Loucy (cell line): ENCODE data around the gene CFAP20.
"Not testable (repeated sequence)": the region's sequence is repeated elsewhere in the genome, so short reads cannot be mapped to it uniquely, and the experiment has no call there.

ENCODE experiments used
- H2AFZ ChIP-seq: fragments of 200-600 bp; sonication (generic); 2 replicates; pipeline ENCODE4 v1.6.0; 2016; ENCODE audit warnings: antibody characterized with exemption, mild to moderate bottlenecking, low read length, moderate library complexity
- H3F3A ChIP-seq: fragments of 200-600 bp; 2 replicates; pipeline ENCODE4 v1.6.0; 2016; ENCODE audit warnings: antibody characterized with exemption, low read depth, mild to moderate bottlenecking
- H3K27me3 ChIP-seq: fragments of 200-600 bp; sonication (generic); 2 replicates; pipeline ENCODE4 v1.6.1; 2014; ENCODE audit warnings: low read length, mild to moderate bottlenecking; ENCODE audit not compliant: insufficient read depth, poor library complexity, severe bottlenecking
- H3K36me3 ChIP-seq: fragments of 200-600 bp; sonication (generic); 2 replicates; pipeline ENCODE4 v1.6.1; 2016; ENCODE audit warnings: low read length; ENCODE audit not compliant: insufficient read depth
- H3K4me1 ChIP-seq: fragments of 200-600 bp; sonication (generic); 2 replicates; pipeline ENCODE4 v1.5.1; 2014; ENCODE audit warnings: low read length, mild to moderate bottlenecking; ENCODE audit not compliant: insufficient read depth, poor library complexity, severe bottlenecking
- H3K4me2 ChIP-seq: fragments of 200-600 bp; sonication (generic); 2 replicates; pipeline ENCODE4 v1.6.0; 2014; ENCODE audit warnings: antibody characterized with exemption, low read length, low read depth, mild to moderate bottlenecking; ENCODE audit not compliant: poor library complexity, severe bottlenecking
- H3K4me3 ChIP-seq: fragments of 200-600 bp; sonication (generic); 2 replicates; pipeline ENCODE4 v1.5.1; 2014; ENCODE audit warnings: low read length, mild to moderate bottlenecking, mixed read lengths; ENCODE audit not compliant: poor library complexity, severe bottlenecking
- H3K79me2 ChIP-seq: fragments of 200-600 bp; sonication (generic); 2 replicates; pipeline ENCODE4 v1.6.1; 2014; ENCODE audit warnings: low read length; ENCODE audit not compliant: insufficient read depth
- H3K9ac ChIP-seq: fragments of 200-600 bp; sonication (generic); 2 replicates; pipeline ENCODE4 v1.6.0; 2014; ENCODE audit warnings: mild to moderate bottlenecking, low read depth, low read length, moderate library complexity; ENCODE audit not compliant: poor library complexity, severe bottlenecking
- H3K9me2 ChIP-seq: fragments of 200-600 bp; sonication (generic); replicated peaks from 2 replicates; pipeline ENCODE4 v1.6.1; 2016; ENCODE audit warnings: low read depth, low read length, mixed read lengths
- H3K9me3 ChIP-seq: fragments of 200-600 bp; sonication (generic); 2 replicates; pipeline ENCODE4 v1.6.1; 2014; ENCODE audit warnings: mild to moderate bottlenecking, antibody characterized with exemption, low read length, low read depth; ENCODE audit not compliant: insufficient read depth
- H4K20me1 ChIP-seq: fragments of 200-600 bp; sonication (generic); 2 replicates; pipeline ENCODE4 v1.6.0; 2014; ENCODE audit warnings: antibody characterized with exemption, low read length, mild to moderate bottlenecking; ENCODE audit not compliant: insufficient read depth, poor library complexity, severe bottlenecking
- CTCF ChIP-seq: fragments of 200-600 bp; sonication (generic); conservative IDR thresholded peaks from 2 replicates; pipeline ENCODE4 v1.5.1; 2014; ENCODE audit warnings: mild to moderate bottlenecking, antibody characterized with exemption, low read length
- EZH2phosphoT487 ChIP-seq: fragments of 200-600 bp; IDR thresholded peaks from 2 replicates; pipeline ENCODE4 v1.6.1; 2018; ENCODE audit warnings: antibody characterized with exemption, mild to moderate bottlenecking, moderate library complexity, borderline replicate concordance

Gene CFAP20

GRCh38 chr16:58074657-58075056, 54.5 kb downstream of the CFAP20 start:
- H4K20me1 ChIP-seq = no peaks in the 10 kb centered on the region
- H3K9me3 ChIP-seq = peaks cover 6% of the 10 kb centered on the region; the same call in 1 of the 2 replicates

GRCh38 chr16:58073086-58073485, 56.1 kb downstream of the CFAP20 start:
- not testable (repeated sequence) for H4K20me1 ChIP-seq, H3K27me3 ChIP-seq, H3K36me3 ChIP-seq, H3K79me2 ChIP-seq, H3F3A ChIP-seq, H3K4me1 ChIP-seq, H2AFZ ChIP-seq, H3K9me3 ChIP-seq, H3K4me2 ChIP-seq, H3K9ac ChIP-seq, H3K9me2 ChIP-seq, H3K4me3 ChIP-seq

More at GRCh38 chr16:58074657-58075056, 54.5 kb downstream of the CFAP20 start:
- H3K9me2 ChIP-seq = no peaks in the 10 kb centered on the region
- no peaks in the 10 kb centered on the region for H3F3A ChIP-seq
- H3K4me3 ChIP-seq = no peak overlapping the region
- no peak overlapping the region for H3K4me2 ChIP-seq
- no peak overlapping the region for H2AFZ ChIP-seq
- no peak overlapping the region for H3K9ac ChIP-seq
- no peaks in the 10 kb centered on the region for H3K79me2 ChIP-seq
- TF ChIP-seq EZH2phosphoT487 = no peak
- no peak for TF ChIP-seq CTCF
- H3K27me3 ChIP-seq = no peaks in the 10 kb centered on the region
- H3K36me3 ChIP-seq = no peaks in the 10 kb centered on the region
- H3K4me1 ChIP-seq = no peaks in the 10 kb centered on the region

GRCh38 chr16:58072134-58072533, 57.0 kb downstream of the CFAP20 start:
- not testable (repeated sequence) for H3K9me3 ChIP-seq, H3K9ac ChIP-seq, H3K4me2 ChIP-seq, H3K4me1 ChIP-seq, H4K20me1 ChIP-seq, H3K36me3 ChIP-seq, H3K27me3 ChIP-seq, H3K9me2 ChIP-seq, H3K79me2 ChIP-seq, H3F3A ChIP-seq, H2AFZ ChIP-seq, H3K4me3 ChIP-seq

GRCh38 chr16:58070585-58070984, 58.6 kb downstream of the CFAP20 start:
- H2AFZ ChIP-seq = no peak overlapping the region

More at GRCh38 chr16:58070585-58070984, 58.6 kb downstream of the CFAP20 start:
- H3K79me2 ChIP-seq = no peaks in the 10 kb centered on the region
- no peaks in the 10 kb centered on the region for H4K20me1 ChIP-seq
- no peak overlapping the region for H3K4me3 ChIP-seq
- H3K27me3 ChIP-seq = no peaks in the 10 kb centered on the region
- H3K9me3 ChIP-seq = no peaks in the 10 kb centered on the region
- H3F3A ChIP-seq = no peaks in the 10 kb centered on the region
- no peaks in the 10 kb centered on the region for H3K4me1 ChIP-seq
- no peaks in the 10 kb centered on the region for H3K36me3 ChIP-seq
- H3K9ac ChIP-seq = no peak overlapping the region
- no peak overlapping the region for H3K4me2 ChIP-seq
- no peak for TF ChIP-seq EZH2phosphoT487
- TF ChIP-seq CTCF = no peak
- H3K9me2 ChIP-seq = no peaks in the 10 kb centered on the region
